ENCODE measurements around the gene RFX1. TPM values are rescaled to one million over a fixed set of nuclear protein-coding genes. Genes with fewer than 3 reads are reported as not detected.
A peak's percentile ranks its signal among the peaks of the same experiment; 100 is the strongest.

The RFX1 gene
- total RNA-seq, 4 donors from 2014 or later: 2.0 to 5.9 (median 3.9) TPM

DNA sequence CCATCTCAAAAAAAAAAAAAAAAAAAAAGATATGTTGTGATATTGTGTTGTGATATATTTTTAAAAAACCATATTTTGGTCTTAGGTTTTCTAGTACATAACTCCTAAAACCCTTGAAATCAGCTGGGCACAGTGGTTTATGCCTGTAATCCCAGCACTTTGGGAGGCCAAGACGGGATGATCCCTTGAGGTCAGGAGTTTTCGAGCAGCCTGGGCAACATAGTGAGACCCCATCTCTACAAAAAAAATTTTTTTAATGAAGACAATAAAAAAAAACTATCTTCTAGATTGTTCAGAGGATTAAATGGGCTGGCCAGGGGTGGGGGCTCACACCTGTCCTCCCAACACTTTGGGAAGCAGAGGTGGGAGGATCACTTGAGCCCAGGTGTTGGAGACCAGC is 55.1 kb downstream of the RFX1 start:
- Histone ChIP-seq H3K4me3 (no peak overlapping the region), H3K36me3 (peaks cover 0 to 21% of the 10 kb centered on the region in 2 donors), H3K9me3 (no peaks in the 10 kb centered on the region), H3K27me3 (no peaks in the 10 kb centered on the region), H3K27ac (no peak overlapping the region), H3K4me1 (peaks cover 0 to 27% (median 13%) of the 10 kb centered on the region in 3 donors)
- 82 to 84% methylated on average over 2 of the region's 2 CpGs for WGBS, 2 donors (ENCODE audit: low coverage in 1 of 2)
- no peak for ATAC-seq
- no peak for TF ChIP-seq EP300 (IDR thresholded peaks at IDR 0.05)
- no peak for TF ChIP-seq POLR2A (IDR thresholded peaks at IDR 0.05)
- no peak for TF ChIP-seq POLR2AphosphoS5 (IDR thresholded peaks at IDR 0.05)
- TF ChIP-seq CTCF (IDR thresholded peaks at IDR 0.05): no peak

GRCh38 chr19:13946414-13946813 is 59.7 kb downstream of the RFX1 start:
- 85% methylated on average over 4 of the region's 4 CpGs for WGBS, 2 donors (ENCODE audit: low coverage in 1 of 2)
- no peaks in the 10 kb centered on the region for H3K27me3 ChIP-seq

GRCh38 chr19:13942023-13942684 is 64.0 kb downstream of the RFX1 start:
- TF ChIP-seq POLR2A (IDR thresholded peaks at IDR 0.05): no peak
- no peak for TF ChIP-seq CTCF (IDR thresholded peaks at IDR 0.05)
- no peak for TF ChIP-seq EP300 (IDR thresholded peaks at IDR 0.05)
- no peak for TF ChIP-seq POLR2AphosphoS5 (IDR thresholded peaks at IDR 0.05)
- H3K9me3 ChIP-seq: no peaks in the 10 kb centered on the region
- peaks cover 18% of the 10 kb centered on the region for H3K27me3 ChIP-seq
- peaks cover 0 to 12% (median 0%) of the 10 kb centered on the region in 3 donors for H3K4me1 ChIP-seq
- H3K36me3 ChIP-seq: no peaks in the 10 kb centered on the region
- no peak for ATAC-seq
- H3K4me3 ChIP-seq: no peak overlapping the region
- 75 to 80% methylated on average over 1 of the region's 1 CpG for WGBS, 2 donors (ENCODE audit: low coverage in 1 of 2)
- no peak overlapping the region for H3K27ac ChIP-seq

More at GRCh38 chr19:13946414-13946813, 59.7 kb downstream of the RFX1 start:
- H3K9me3 ChIP-seq: no peaks in the 10 kb centered on the region
- no peak for ATAC-seq
- no peaks in the 10 kb centered on the region for H3K36me3 ChIP-seq
- no peak overlapping the region for H3K27ac ChIP-seq
- TF ChIP-seq EP300 (IDR thresholded peaks at IDR 0.05) (no peak), POLR2AphosphoS5 (IDR thresholded peaks at IDR 0.05) (no peak), CTCF (IDR thresholded peaks at IDR 0.05) (no peak), POLR2A (IDR thresholded peaks at IDR 0.05) (no peak)
- H3K4me3 ChIP-seq: no peak overlapping the region
- H3K4me1 ChIP-seq: peaks cover 0 to 2% (median 0%) of the 10 kb centered on the region in 3 donors

GRCh38 chr19:13938301-13939064 is 67.6 kb downstream of the RFX1 start, which contains the start of gene PODNL1:
Gene PODNL1, minus strand, starts transcription at chr19:13938417. Its CDS starts 236 bp downstream, at chr19:13938181.
- ATAC-seq: peak; percentile 51
- TF ChIP-seq EP300 (IDR thresholded peaks at IDR 0.05): no peak
- no peak for TF ChIP-seq POLR2A (IDR thresholded peaks at IDR 0.05)
- no peak for TF ChIP-seq CTCF (IDR thresholded peaks at IDR 0.05)
- TF ChIP-seq POLR2AphosphoS5 (IDR thresholded peaks at IDR 0.05): no peak
- Histone ChIP-seq H3K9me3 (no peaks in the 10 kb centered on the region), H3K27ac (no peak within 1 kb of the TSS), H3K4me3 (peak within 1 kb of the TSS in 1 of 2 donors; percentile 25), H3K4me1 (peaks cover 0 to 12% (median 0%) of the 10 kb centered on the region in 3 donors), H3K36me3 (no peaks in the 10 kb centered on the region), H3K27me3 (peaks cover 50% of the 10 kb centered on the region)
- WGBS, 2 donors (ENCODE audit: low coverage in 1 of 2): 10 to 30% methylated on average over 2 to 4 of the region's 21 CpGs
